Stimulated activated CD4-positive, alpha-beta T cell treated with anti-CD3 and anti-CD28 coated beads, Interleukin-4, amount 100 ng/mL, for 4 hours (primary cell): ENCODE results near the gene SYNE2.
"Not testable (repeated sequence)": the region's sequence is repeated elsewhere in the genome, so short reads cannot be mapped to it uniquely, and the experiment has no call there.

Experiments
- DNase-seq, 2 experiments: peaks; one replicate each; pipeline ENCODE4 v3.0.0-alpha.2; 2020

SYNE2 gene

GRCh38 chr14:63869940-63870752 lies 17.3 kb downstream of the SYNE2 start:
- not testable (repeated sequence) for DNase-seq

GRCh38 chr14:63870753-63871037 lies 17.9 kb downstream of the SYNE2 start:
- DNase-seq: not testable (repeated sequence)

- DNase-seq: no peak
These were observed 21.4 kb downstream of the SYNE2 start for GRCh38 chr14:63874223-63874622.

GRCh38 chr14:63875311-63875710 lies 22.5 kb downstream of the SYNE2 start:
- DNase-seq: no peak

- DNase-seq: no peak
These were observed 24.7 kb downstream of the SYNE2 start for GRCh38 chr14:63877550-63877939.

GRCh38 chr14:63878052-63878451 lies 25.2 kb downstream of the SYNE2 start:
- DNase-seq: no peak

GRCh38 chr14:63878792-63879191 lies 26.0 kb downstream of the SYNE2 start:
- DNase-seq: no peak

GRCh38 chr14:63881926-63882325 lies 29.1 kb downstream of the SYNE2 start:
- no peak for DNase-seq

GRCh38 chr14:63887899-63888298 lies 35.1 kb downstream of the SYNE2 start:
- DNase-seq: no peak

GRCh38 chr14:63890553-63890952 lies 37.7 kb downstream of the SYNE2 start:
- DNase-seq: no peak

- DNase-seq: no peak
These were observed 38.6 kb downstream of the SYNE2 start for GRCh38 chr14:63891148-63891975.

- no peak for DNase-seq
These were observed 39.5 kb downstream of the SYNE2 start for GRCh38 chr14:63892265-63892664.

GRCh38 chr14:63893701-63894458 lies 41.1 kb downstream of the SYNE2 start:
- DNase-seq: no peak

- no peak for DNase-seq
These were observed 42.7 kb downstream of the SYNE2 start for GRCh38 chr14:63895510-63895909.

- DNase-seq: no peak
These were observed 43.5 kb downstream of the SYNE2 start for GRCh38 chr14:63896278-63896720.

- no peak for DNase-seq
These were observed 44.9 kb downstream of the SYNE2 start for GRCh38 chr14:63897721-63898163.

- DNase-seq: no peak
These were observed 47.1 kb downstream of the SYNE2 start for GRCh38 chr14:63899953-63900352.

GRCh38 chr14:63901434-63902085 lies 48.8 kb downstream of the SYNE2 start:
- DNase-seq: no peak

- DNase-seq: no peak
These were observed 49.7 kb downstream of the SYNE2 start for GRCh38 chr14:63902375-63902976.

GRCh38 chr14:63904724-63905123 lies 51.9 kb downstream of the SYNE2 start:
- no peak for DNase-seq

- no peak for DNase-seq
These were observed 52.6 kb downstream of the SYNE2 start for GRCh38 chr14:63905370-63905769.

GRCh38 chr14:63908667-63909264 lies 56.0 kb downstream of the SYNE2 start:
- no peak for DNase-seq
